Measurements from ENCODE around the gene ZNF668. TPM values are rescaled to one million over a fixed set of nuclear protein-coding genes. Genes with fewer than 3 reads are reported as not detected.
A peak's percentile ranks its signal among the peaks of the same experiment; 100 is the strongest.
"Not testable (repeated sequence)": the region's sequence is repeated elsewhere in the genome, so short reads cannot be mapped to it uniquely, and the experiment has no call there.

The ZNF668 gene
- polyA plus RNA-seq, 2 donors: 5.8 to 6.6 TPM

DNA sequence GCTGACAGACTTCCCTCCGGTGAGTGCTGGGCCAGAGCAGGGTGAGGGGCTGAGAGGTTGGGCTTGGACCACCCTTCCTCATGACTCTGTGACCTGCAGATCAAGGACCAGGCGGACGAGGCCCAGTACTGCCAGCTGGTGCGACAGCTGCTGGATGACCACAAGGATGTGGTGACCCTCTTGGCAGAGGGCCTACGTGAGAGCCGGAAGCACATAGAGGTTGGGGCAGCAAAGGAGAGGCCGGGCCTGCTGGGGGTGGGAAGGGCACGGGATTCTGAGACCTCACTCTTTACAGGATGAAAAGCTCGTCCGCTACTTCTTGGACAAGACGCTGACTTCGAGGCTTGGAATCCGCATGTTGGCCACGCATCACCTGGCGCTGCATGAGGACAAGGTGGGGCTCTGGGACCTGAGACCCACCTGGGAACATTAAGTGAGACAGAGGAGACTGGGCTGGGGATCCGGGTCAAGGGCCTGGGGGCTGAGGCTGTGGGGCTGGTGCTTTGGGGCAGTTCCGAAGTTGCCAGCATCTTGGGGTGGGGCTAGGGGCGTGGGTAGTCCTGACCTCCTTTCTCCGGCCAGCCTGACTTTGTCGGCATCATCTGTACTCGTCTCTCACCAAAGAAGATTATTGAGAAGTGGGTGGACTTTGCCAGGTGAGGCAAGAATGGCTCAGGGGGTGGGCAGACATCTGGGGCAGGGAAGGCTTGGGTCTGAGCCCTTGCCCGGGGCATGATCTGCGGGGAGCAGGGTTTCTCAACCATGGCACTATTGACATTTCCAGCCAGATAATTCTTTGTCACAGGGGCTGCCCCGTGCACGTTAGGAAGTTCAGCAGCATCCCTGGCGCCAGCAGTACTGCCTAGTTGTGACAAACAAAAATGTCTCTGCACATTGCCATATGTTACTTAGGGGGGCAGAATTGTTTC is 36.3 kb upstream of the ZNF668 start:
- H3K36me3 ChIP-seq (ENCODE audit: control insufficient read depth in 2 of 2, insufficient read depth in 2 of 2, low read length in 1 of 2): peaks cover 12 to 26% of the 10 kb centered on the region in 2 donors
- 73 to 79% methylated on average over 26 of the region's 26 CpGs for WGBS, 2 donors
- no peaks in the 10 kb centered on the region for H3K27me3 ChIP-seq (ENCODE audit: control insufficient read depth in 1 of 2, insufficient read depth in 2 of 2, low read length in 2 of 2)
- H3K4me3 ChIP-seq (ENCODE audit: low read depth in 1 of 2, low read length in 2 of 2): no peak overlapping the region
- H3K9me3 ChIP-seq (ENCODE audit: control insufficient read depth in 2 of 2, insufficient read depth in 1 of 2, low read depth in 1 of 2, low read length in 1 of 2): no peaks in the 10 kb centered on the region
- no peak overlapping the region for H3K27ac ChIP-seq (ENCODE audit: low read depth in 2 of 2, low read length in 1 of 2)
- peaks cover 3 to 29% of the 10 kb centered on the region in 2 donors for H3K4me1 ChIP-seq (ENCODE audit: control insufficient read depth in 2 of 2, insufficient read depth in 2 of 2, low read length in 1 of 2)

- Histone ChIP-seq H3K36me3 (ENCODE audit: control insufficient read depth in 2 of 2, insufficient read depth in 2 of 2, low read length in 1 of 2) (peaks cover 12 to 26% of the 10 kb centered on the region in 2 donors), H3K4me1 (ENCODE audit: control insufficient read depth in 2 of 2, insufficient read depth in 2 of 2, low read length in 1 of 2) (peaks cover 3 to 29% of the 10 kb centered on the region in 2 donors), H3K4me3 (ENCODE audit: low read depth in 1 of 2, low read length in 2 of 2) (no peak overlapping the region), H3K27me3 (ENCODE audit: control insufficient read depth in 1 of 2, insufficient read depth in 2 of 2, low read length in 2 of 2) (no peaks in the 10 kb centered on the region), H3K27ac (ENCODE audit: low read depth in 2 of 2, low read length in 1 of 2) (no peak overlapping the region), H3K9me3 (ENCODE audit: control insufficient read depth in 2 of 2, insufficient read depth in 1 of 2, low read depth in 1 of 2, low read length in 1 of 2) (no peaks in the 10 kb centered on the region)
- WGBS, 2 donors: 81 to 89% methylated on average over 12 of the region's 12 CpGs
These were observed 35.6 kb upstream of the ZNF668 start for GRCh38 chr16:31109622-31110021.

DNA sequence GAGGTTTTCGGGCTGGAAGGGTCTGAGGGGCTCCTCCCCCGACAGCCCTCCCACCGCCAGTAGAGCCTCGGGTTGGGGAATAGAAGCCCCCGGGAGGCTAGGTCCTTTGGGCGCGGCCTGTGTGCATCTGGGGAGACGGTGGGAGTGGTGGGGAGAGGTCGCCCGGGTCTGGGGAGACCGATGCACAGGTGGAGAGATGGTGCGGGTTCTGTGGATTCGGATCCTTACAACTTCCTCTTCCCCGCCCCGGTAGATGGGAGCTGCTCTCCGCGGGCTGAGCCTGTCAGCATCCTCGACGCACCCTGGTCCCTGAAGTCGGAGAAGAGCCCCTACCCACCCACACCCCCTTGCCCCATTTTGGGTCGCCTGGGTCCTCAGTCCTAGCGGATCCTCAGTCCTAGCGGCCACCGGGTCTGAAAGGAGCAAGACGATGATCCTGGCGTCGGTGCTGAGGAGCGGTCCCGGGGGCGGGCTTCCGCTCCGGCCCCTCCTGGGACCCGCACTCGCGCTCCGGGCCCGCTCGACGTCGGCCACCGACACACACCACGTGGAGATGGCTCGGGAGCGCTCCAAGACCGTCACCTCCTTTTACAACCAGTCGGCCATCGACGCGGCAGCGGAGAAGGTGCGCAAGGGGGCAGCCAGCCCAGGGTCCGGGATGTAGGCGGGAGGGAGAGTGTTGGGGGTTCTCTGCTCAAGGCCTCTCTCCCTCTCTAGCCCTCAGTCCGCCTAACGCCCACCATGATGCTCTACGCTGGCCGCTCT is 34.9 kb upstream of the ZNF668 start:
- peaks cover 3 to 29% of the 10 kb centered on the region in 2 donors for H3K4me1 ChIP-seq (ENCODE audit: control insufficient read depth in 2 of 2, insufficient read depth in 2 of 2, low read length in 1 of 2)
- H3K9me3 ChIP-seq (ENCODE audit: control insufficient read depth in 2 of 2, insufficient read depth in 1 of 2, low read depth in 1 of 2, low read length in 1 of 2): no peaks in the 10 kb centered on the region
- no peaks in the 10 kb centered on the region for H3K27me3 ChIP-seq (ENCODE audit: control insufficient read depth in 1 of 2, insufficient read depth in 2 of 2, low read length in 2 of 2)
- H3K4me3 ChIP-seq (ENCODE audit: low read depth in 1 of 2, low read length in 2 of 2): peak overlapping the region; percentile 65 to 94
- H3K27ac ChIP-seq (ENCODE audit: low read depth in 2 of 2, low read length in 1 of 2): peak overlapping the region; percentile 70 to 88
- peaks cover 12 to 26% of the 10 kb centered on the region in 2 donors for H3K36me3 ChIP-seq (ENCODE audit: control insufficient read depth in 2 of 2, insufficient read depth in 2 of 2, low read length in 1 of 2)
- 37 to 41% methylated on average over 53 to 57 of the region's 57 CpGs for WGBS, 2 donors

- 3 to 5% methylated on average over 53 to 68 of the region's 68 CpGs for WGBS, 2 donors
- peak within 1 kb of the TSS; percentile 65 to 94 for H3K4me3 ChIP-seq (ENCODE audit: low read depth in 1 of 2, low read length in 2 of 2)
- H3K36me3 ChIP-seq (ENCODE audit: control insufficient read depth in 2 of 2, insufficient read depth in 2 of 2, low read length in 1 of 2): peaks cover 12 to 26% of the 10 kb centered on the region in 2 donors
- peaks cover 3 to 27% of the 10 kb centered on the region in 2 donors for H3K4me1 ChIP-seq (ENCODE audit: control insufficient read depth in 2 of 2, insufficient read depth in 2 of 2, low read length in 1 of 2)
- H3K9me3 ChIP-seq (ENCODE audit: control insufficient read depth in 2 of 2, insufficient read depth in 1 of 2, low read depth in 1 of 2, low read length in 1 of 2): no peaks in the 10 kb centered on the region
- H3K27ac ChIP-seq (ENCODE audit: low read depth in 2 of 2, low read length in 1 of 2): peak within 1 kb of the TSS; percentile 70 to 88
- H3K27me3 ChIP-seq (ENCODE audit: control insufficient read depth in 1 of 2, insufficient read depth in 2 of 2, low read length in 2 of 2): no peaks in the 10 kb centered on the region
These were observed 34.2 kb upstream of the ZNF668 start, which contains the start of gene BCKDK for GRCh38 chr16:31108035-31108793. BCKDK (plus strand) TSS chr16:31108386; CDS start chr16:31109224, 838 bp downstream.

DNA sequence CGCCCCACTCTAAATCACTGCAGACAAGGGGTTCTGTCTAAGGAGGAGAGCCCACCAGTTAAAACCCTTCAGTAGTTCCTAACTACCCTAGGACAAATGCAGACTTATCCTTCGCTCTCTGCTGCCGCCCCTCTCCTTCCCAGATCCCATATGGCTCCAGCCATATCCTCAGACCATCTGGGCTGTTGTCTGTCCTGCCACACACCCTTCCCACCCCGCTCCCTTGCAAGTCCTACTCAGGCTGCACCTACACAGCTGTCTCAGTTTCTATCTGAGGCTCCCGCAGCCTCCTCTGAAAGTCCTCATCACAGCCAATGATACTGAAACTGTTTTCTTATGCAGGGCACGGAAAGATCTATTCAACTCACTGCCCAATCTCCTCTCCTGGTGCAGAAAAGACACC is 33.4 kb upstream of the ZNF668 start:
- peak overlapping the region in 1 of 2 donors; percentile 6 for H3K27ac ChIP-seq (ENCODE audit: low read depth in 2 of 2, low read length in 1 of 2)
- 86 to 92% methylated on average over 6 of the region's 6 CpGs for whole genome bisulfite sequencing, 2 donors
- H3K4me1 ChIP-seq (ENCODE audit: control insufficient read depth in 2 of 2, insufficient read depth in 2 of 2, low read length in 1 of 2): peaks cover 3 to 27% of the 10 kb centered on the region in 2 donors
- peaks cover 12 to 26% of the 10 kb centered on the region in 2 donors for H3K36me3 ChIP-seq (ENCODE audit: control insufficient read depth in 2 of 2, insufficient read depth in 2 of 2, low read length in 1 of 2)
- H3K4me3 ChIP-seq (ENCODE audit: low read depth in 1 of 2, low read length in 2 of 2): no peak overlapping the region
- no peaks in the 10 kb centered on the region for H3K27me3 ChIP-seq (ENCODE audit: control insufficient read depth in 1 of 2, insufficient read depth in 2 of 2, low read length in 2 of 2)
- H3K9me3 ChIP-seq (ENCODE audit: control insufficient read depth in 2 of 2, insufficient read depth in 1 of 2, low read depth in 1 of 2, low read length in 1 of 2): no peaks in the 10 kb centered on the region

- no peak overlapping the region for H3K4me3 ChIP-seq (ENCODE audit: low read depth in 1 of 2, low read length in 2 of 2)
- H3K27ac ChIP-seq (ENCODE audit: low read depth in 2 of 2, low read length in 1 of 2): peak overlapping the region in 1 of 2 donors; percentile 6
- no peaks in the 10 kb centered on the region for H3K9me3 ChIP-seq (ENCODE audit: control insufficient read depth in 2 of 2, insufficient read depth in 1 of 2, low read depth in 1 of 2, low read length in 1 of 2)
- H3K4me1 ChIP-seq (ENCODE audit: control insufficient read depth in 2 of 2, insufficient read depth in 2 of 2, low read length in 1 of 2): peaks cover 3 to 21% of the 10 kb centered on the region in 2 donors
- H3K27me3 ChIP-seq (ENCODE audit: control insufficient read depth in 1 of 2, insufficient read depth in 2 of 2, low read length in 2 of 2): no peaks in the 10 kb centered on the region
- H3K36me3 ChIP-seq (ENCODE audit: control insufficient read depth in 2 of 2, insufficient read depth in 2 of 2, low read length in 1 of 2): peaks cover 7 to 21% of the 10 kb centered on the region in 2 donors
- WGBS, 2 donors: 89 to 90% methylated on average over 28 of the region's 28 CpGs
These were observed 32.7 kb upstream of the ZNF668 start for GRCh38 chr16:31106509-31107464.

- Histone ChIP-seq H3K36me3 (ENCODE audit: control insufficient read depth in 2 of 2, insufficient read depth in 2 of 2, low read length in 1 of 2) (peaks cover 6 to 12% of the 10 kb centered on the region in 2 donors), H3K9me3 (ENCODE audit: control insufficient read depth in 2 of 2, insufficient read depth in 1 of 2, low read depth in 1 of 2, low read length in 1 of 2) (no peaks in the 10 kb centered on the region), H3K4me1 (ENCODE audit: control insufficient read depth in 2 of 2, insufficient read depth in 2 of 2, low read length in 1 of 2) (peaks cover 3 to 15% of the 10 kb centered on the region in 2 donors), H3K27me3 (ENCODE audit: control insufficient read depth in 1 of 2, insufficient read depth in 2 of 2, low read length in 2 of 2) (no peaks in the 10 kb centered on the region), H3K27ac (ENCODE audit: low read depth in 2 of 2, low read length in 1 of 2) (peak overlapping the region in 1 of 2 donors; percentile 8), H3K4me3 (ENCODE audit: low read depth in 1 of 2, low read length in 2 of 2) (no peak overlapping the region)
- 12 to 15% methylated on average over 32 to 33 of the region's 33 CpGs for WGBS, 2 donors
These were observed 31.7 kb upstream of the ZNF668 start for GRCh38 chr16:31105677-31106213.

DNA sequence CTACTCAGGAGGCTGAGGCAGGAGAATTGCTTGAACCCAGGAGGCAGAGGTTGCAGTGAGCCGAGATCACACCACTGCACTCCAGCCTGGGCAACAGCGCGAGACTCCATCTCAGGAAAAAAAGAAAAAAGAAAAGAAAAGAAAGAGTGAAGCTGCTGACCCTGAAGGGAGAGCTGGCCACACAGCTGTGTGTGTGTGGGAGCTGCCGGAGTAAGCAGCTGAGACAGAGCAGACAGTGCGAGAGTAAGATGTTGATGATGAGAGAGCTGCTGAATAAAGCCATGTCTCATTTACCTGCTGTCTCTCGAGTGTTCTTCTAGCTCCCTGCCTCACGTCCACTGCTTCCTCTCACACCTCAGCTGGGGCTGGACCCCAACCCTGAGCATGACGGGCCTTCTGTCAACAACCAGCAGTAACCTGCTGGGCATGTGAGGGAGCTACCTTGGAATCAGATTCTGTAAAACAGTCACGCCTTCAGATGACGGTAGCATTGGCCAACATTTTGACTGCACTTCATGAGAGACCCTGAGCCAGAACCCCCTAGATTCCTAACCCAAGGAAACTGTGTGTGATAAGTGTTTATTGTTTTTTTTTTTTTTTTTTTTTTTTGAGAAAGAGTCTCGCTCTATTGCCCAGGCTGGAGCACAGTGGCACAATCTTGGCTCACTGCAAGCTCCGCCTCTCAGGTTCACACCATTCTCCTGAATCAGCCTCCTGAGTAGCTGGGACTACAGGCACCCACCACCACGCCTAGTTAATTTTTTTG is 27.0 kb upstream of the ZNF668 start:
- H3K27ac ChIP-seq (ENCODE audit: low read depth in 2 of 2, low read length in 1 of 2): not testable (repeated sequence)
- 84 to 88% methylated on average over 13 of the region's 13 CpGs for WGBS, 2 donors

More for the DNA sequence above, 27.0 kb upstream of the ZNF668 start:
- not testable (repeated sequence) for H3K4me1 ChIP-seq (ENCODE audit: control insufficient read depth in 2 of 2, insufficient read depth in 2 of 2, low read length in 1 of 2); H3K9me3 ChIP-seq (ENCODE audit: control insufficient read depth in 2 of 2, insufficient read depth in 1 of 2, low read depth in 1 of 2, low read length in 1 of 2); H3K4me3 ChIP-seq (ENCODE audit: low read depth in 1 of 2, low read length in 2 of 2); H3K27me3 ChIP-seq (ENCODE audit: control insufficient read depth in 1 of 2, insufficient read depth in 2 of 2, low read length in 2 of 2); H3K36me3 ChIP-seq (ENCODE audit: control insufficient read depth in 2 of 2, insufficient read depth in 2 of 2, low read length in 1 of 2)
